HepG2 (cell line): Measurements from ENCODE around the gene EPN2. TPM values are rescaled to one million over a fixed set of nuclear protein-coding genes. Genes with fewer than 3 reads are reported as not detected.

Source experiments
- ATAC-seq: fragments of 200-7000 bp; cut with Tn5 transposase; 3 replicates; pipeline ENCODE4 v1.9.1; 2020; ENCODE audit warnings: mild to moderate bottlenecking, moderate library complexity
- BruUV-seq: library from RNA; stranded (reverse); fragments of 400-500 nt; replicated peaks from 2 replicates; lab custom pipeline; 2021; lab: Mats Ljungman, UMichigan
- CTCF ChIA-PET: fragments of 300-600 bp; formaldehyde crosslinking; extraction: SDS; loops from one replicate; lab custom pipeline; 2021; ENCODE audit warnings: low total read pairs, inconsistent platforms, low intra/inter-chr PET ratio; lab: Yijun Ruan, JAX
- POLR2A ChIA-PET: fragments of 350-600 bp; sonication (Branson Sonifier 250); formaldehyde crosslinking; loops from one replicate; lab custom pipeline; 2020; ENCODE audit warnings: antibody characterized with exemption, inconsistent platforms; lab: Yijun Ruan, JAX
- DNase-seq: peaks from one replicate; pipeline ENCODE4 v3.0.0-alpha.2; 2015; ENCODE audit warnings: low spot score
- FAIRE-seq: peaks from 3 replicates; lab custom pipeline; 2011; peaks lifted over from hg19 to GRCh38; lab: Jason Lieb, UNC
- H2AFZ ChIP-seq: one replicate; pipeline ENCODE4 v1.6.1; 2011; ENCODE audit warnings: low read length, inconsistent platforms
- H3K27ac ChIP-seq: fragments of 300-600 bp; 3 replicates; pipeline ENCODE4 v1.8.0; 2011; ENCODE audit warnings: mixed run types, mild to moderate bottlenecking, mixed read lengths, low read length, inconsistent platforms; ENCODE audit not compliant: insufficient read depth; ENCODE audit errors: extremely low read length
- H3K27me3 ChIP-seq, 2 experiments: fragments of 200-600 bp in 1 of 2; 2 replicates in 1 of 2; 3 replicates in 1 of 2; pipeline versions ENCODE4 v1.6.0 to v1.8.0; 2011; ENCODE audit warnings: low read length in 2 of 2, mild to moderate bottlenecking in 2 of 2, moderate library complexity in 2 of 2, inconsistent platforms in 1 of 2; ENCODE audit not compliant: insufficient read depth in 2 of 2, control insufficient read depth in 1 of 2
- H3K36me3 ChIP-seq, 2 experiments: fragments of 200-600 bp in 1 of 2; replicated peaks in 1 of 2; 2 replicates in 1 of 2; 3 replicates in 1 of 2; pipeline versions ENCODE4 v1.5.1 to v1.8.0; 2011; ENCODE audit warnings: low read length in 2 of 2, inconsistent platforms in 1 of 2; ENCODE audit not compliant: insufficient read depth in 2 of 2, control insufficient read depth in 1 of 2
- H3K4me1 ChIP-seq: 2 replicates; pipeline ENCODE4 v1.5.1; 2012; ENCODE audit warnings: low read length, inconsistent platforms; ENCODE audit not compliant: insufficient read depth
- H3K4me2 ChIP-seq: 2 replicates; pipeline ENCODE4 v1.6.0; 2011; ENCODE audit warnings: low read depth, low read length, inconsistent platforms
- H3K4me3 ChIP-seq, 3 experiments: fragments of 200-600 bp in 1 of 3; sonication (generic), shearing (Covaris generic) in 1 of 3; replicated peaks in 1 of 3; 2 replicates each; pipeline ENCODE4 v1.5.1; 2011 to 2016; ENCODE audit warnings: low read length in 3 of 3, inconsistent platforms in 2 of 3, low read depth in 2 of 3, mild to moderate bottlenecking in 2 of 3, control low read depth in 1 of 3, mixed read lengths in 1 of 3; ENCODE audit not compliant: insufficient read depth in 1 of 3
- H3K79me2 ChIP-seq: one replicate; pipeline ENCODE4 v1.6.1; 2011; ENCODE audit warnings: low read length, inconsistent platforms; ENCODE audit not compliant: insufficient read depth
- H3K9ac ChIP-seq: 2 replicates; pipeline ENCODE4 v1.6.0; 2011; ENCODE audit warnings: mild to moderate bottlenecking, low read depth, low read length, inconsistent platforms; ENCODE audit not compliant: insufficient read depth
- H3K9me3 ChIP-seq: 2 replicates; pipeline ENCODE4 v1.5.1; 2012; ENCODE audit warnings: mild to moderate bottlenecking, low read length
- H4K20me1 ChIP-seq: 2 replicates; pipeline ENCODE4 v1.6.0; 2011; ENCODE audit warnings: inconsistent platforms, mild to moderate bottlenecking, low read length, moderate library complexity; ENCODE audit not compliant: insufficient read depth
- BCL6 ChIP-seq: IDR thresholded peaks from 2 replicates; pipeline ENCODE4 v1.6.1; 2016; ENCODE audit warnings: missing genetic modification reagents, missing compliant biosample characterization
- CCDC6 ChIP-seq: sonication (generic); formaldehyde crosslinking; IDR thresholded peaks from 2 replicates; pipeline ENCODE4 v1.8.1; 2022; ENCODE audit warnings: mild to moderate bottlenecking, missing genetic modification reagents, moderate library complexity
- MED8 ChIP-seq: sonication (generic); formaldehyde crosslinking; IDR thresholded peaks from 2 replicates; pipeline ENCODE4 v1.8.1; 2023; ENCODE audit warnings: mild to moderate bottlenecking, missing genetic modification reagents; ENCODE audit not compliant: insufficient replicate concordance
- PAXIP1 ChIP-seq: sonication (generic); formaldehyde crosslinking; conservative IDR thresholded peaks from 2 replicates; pipeline ENCODE4 v1.4.0; 2020; ENCODE audit warnings: mild to moderate bottlenecking, missing genetic modification reagents, moderate library complexity
- THAP11 ChIP-seq: IDR thresholded peaks from 2 replicates; pipeline ENCODE4 v1.6.1; 2016; ENCODE audit warnings: missing biosample characterization, missing genetic modification reagents
- WGBS: methylation state at CpG from one replicate; pipeline ENCODE4 v1.1.6; 2017; ENCODE audit warnings: low lambda C conversion rate; 5-methylcytosine and 5-hydroxymethylcytosine counted together
- in situ Hi-C: cut with HindIII; loops from 2 replicates; pipeline ENCODE4 v1.10.0; 2017; ENCODE audit warnings: low pct_unique_long_range_greater_than_20kb; ENCODE audit not compliant: extremely low pct_ligation_motif_present
- intact Hi-C: fragments of 100-400 bp; cut with micrococcal nuclease; formaldehyde crosslinking; loops from one replicate; pipeline ENCODE4 v1.10.0; 2022; ENCODE audit not compliant: unreplicated experiment
- polyA plus RNA-seq, 8 experiments: library from polyadenylated mRNA; depleted of rRNA in 3 of 8; stranded (reverse) in 7 of 8; unstranded in 1 of 8; fragments of >200 nt; fragmentation: Illumina TruSeq in 4 of 8; extraction: Trizol in 4 of 8; gene quantifications; 2 replicates each; pipeline versions ENCODE4 v1.2.1 to v1.2.3, GENCODE V29; 2011 to 2016; ENCODE audit warnings: low read depth in 4 of 8, missing spikeins in 1 of 8, mixed read lengths in 1 of 8; ENCODE audit not compliant: insufficient read depth in 1 of 8
- total RNA-seq, 5 experiments: library from RNA; depleted of rRNA; stranded (reverse); fragments of >200 nt; fragmentation: Illumina TruSeq; extraction: Trizol; gene quantifications; 2 replicates each; pipeline ENCODE4 v1.2.3, GENCODE V29; 2016; ENCODE audit warnings: low read depth in 1 of 5

The EPN2 gene
- total and polyA plus RNA-seq, 2 of the 13 experiments (the other 11 are each of a cell fraction or from before 2014, with no cell fraction given): 7.8 to 19.2 TPM

- TF ChIP-seq BCL6 (CRISPR knock-in tag) (no peak), CCDC6 (CRISPR knock-in tag) (no peak), PAXIP1 (CRISPR knock-in tag) (no peak), MED8 (CRISPR knock-in tag) (no peak), THAP11 (CRISPR knock-in tag) (no peak)
- peaks cover 6% of the 10 kb centered on the region; the same call in 1 of the 2 replicates for H4K20me1 ChIP-seq
- POLR2A ChIA-PET: no interaction called here
- H3K9ac ChIP-seq: no peak overlapping the region
- no TSS peak for BruUV-seq
- CTCF ChIA-PET: no interaction called here
- H3K9me3 ChIP-seq: no peaks in the 10 kb centered on the region
- no peak overlapping the region for H2AFZ ChIP-seq
- no peak overlapping the region for H3K4me2 ChIP-seq
- no peak overlapping the region for H3K4me3 ChIP-seq
- ATAC-seq (no peak), FAIRE-seq (no peak), DNase-seq (no peak)
- peaks cover 0 to 4% of the 10 kb centered on the region in 2 experiments; a peak in 2 of 5 replicates for H3K36me3 ChIP-seq
- WGBS: 87% methylated on average over 4 of the region's 4 CpGs
- intact Hi-C loops (no loop called here), in situ Hi-C loops (no loop called here)
- H3K27me3 ChIP-seq: no peaks in the 10 kb centered on the region
- 0 out of 2 replicates have a peak, but pooled peaks cover 10% of the 10 kb centered on the region for H3K4me1 ChIP-seq
- no peak overlapping the region for H3K27ac ChIP-seq
- H3K79me2 ChIP-seq: peaks cover 30% of the 10 kb centered on the region
Observed at GRCh38 chr17:19248151-19248927, 11.2 kb downstream of the EPN2 start.
